PC-3 (cell line): ENCODE measurements around the gene NYAP1.

Experiments used
- EZH2 ChIP-seq: fragments of 300-600 bp; sonication (generic); IDR thresholded peaks from one replicate; pipeline ENCODE4 v1.6.1; 2017; ENCODE audit warnings: antibody characterized with exemption, mild to moderate bottlenecking, low read length; ENCODE audit not compliant: unreplicated experiment
- TF ChIP-seq, protein P1 (sequence below): fragments of 300-600 bp; sonication (generic); conservative IDR thresholded peaks from 2 replicates; pipeline ENCODE4 v1.5.1; 2017; ENCODE audit warnings: antibody characterized with exemption, low read depth, mild to moderate bottlenecking, low read length

DNA sequence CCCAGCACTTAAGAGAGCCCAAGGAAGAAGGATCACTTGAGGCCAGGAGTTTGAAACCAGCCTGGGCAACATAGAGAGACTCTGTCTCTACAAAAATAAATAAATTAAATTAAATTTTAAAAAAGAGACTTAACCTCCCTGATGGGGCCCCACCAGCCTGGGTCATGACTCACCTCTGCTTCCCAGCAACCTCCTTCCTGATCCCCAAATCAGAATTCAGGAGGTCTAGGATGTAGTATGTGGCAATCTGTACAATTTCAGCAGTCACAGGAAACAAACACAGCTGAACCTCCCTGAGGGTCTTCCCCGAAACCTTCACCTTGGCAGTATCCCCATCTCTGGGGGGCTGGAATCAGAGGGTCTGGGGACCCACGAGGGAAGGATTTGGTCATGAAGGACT is 37.7 kb upstream of the NYAP1 start:
- TF ChIP-seq, protein P1, sequence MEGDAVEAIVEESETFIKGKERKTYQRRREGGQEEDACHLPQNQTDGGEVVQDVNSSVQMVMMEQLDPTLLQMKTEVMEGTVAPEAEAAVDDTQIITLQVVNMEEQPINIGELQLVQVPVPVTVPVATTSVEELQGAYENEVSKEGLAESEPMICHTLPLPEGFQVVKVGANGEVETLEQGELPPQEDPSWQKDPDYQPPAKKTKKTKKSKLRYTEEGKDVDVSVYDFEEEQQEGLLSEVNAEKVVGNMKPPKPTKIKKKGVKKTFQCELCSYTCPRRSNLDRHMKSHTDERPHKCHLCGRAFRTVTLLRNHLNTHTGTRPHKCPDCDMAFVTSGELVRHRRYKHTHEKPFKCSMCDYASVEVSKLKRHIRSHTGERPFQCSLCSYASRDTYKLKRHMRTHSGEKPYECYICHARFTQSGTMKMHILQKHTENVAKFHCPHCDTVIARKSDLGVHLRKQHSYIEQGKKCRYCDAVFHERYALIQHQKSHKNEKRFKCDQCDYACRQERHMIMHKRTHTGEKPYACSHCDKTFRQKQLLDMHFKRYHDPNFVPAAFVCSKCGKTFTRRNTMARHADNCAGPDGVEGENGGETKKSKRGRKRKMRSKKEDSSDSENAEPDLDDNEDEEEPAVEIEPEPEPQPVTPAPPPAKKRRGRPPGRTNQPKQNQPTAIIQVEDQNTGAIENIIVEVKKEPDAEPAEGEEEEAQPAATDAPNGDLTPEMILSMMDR, result no peak
- TF ChIP-seq EZH2, result no peak
